HG03439 (cell line): ENCODE data around the gene TUBD1.

Experiments used
- ATAC-seq: cut with Tn5 transposase; IDR thresholded peaks from one replicate; pipeline ENCODE4 v1.9.1; 2021; ENCODE audit warnings: mild to moderate bottlenecking, moderate library complexity; ENCODE audit not compliant: unreplicated experiment

TUBD1 gene

GRCh38 chr17:59827721-59828477 lies 64.8 kb downstream of the TUBD1 start:
- ATAC-seq, result no peak

GRCh38 chr17:59826706-59827453 lies 65.9 kb downstream of the TUBD1 start:
- ATAC-seq, result no peak

- no peak for ATAC-seq
Observed at GRCh38 chr17:59825533-59826322, 67.0 kb downstream of the TUBD1 start.

- no peak for ATAC-seq
Observed at GRCh38 chr17:59815965-59816364, 76.8 kb downstream of the TUBD1 start.

GRCh38 chr17:59814685-59815084 lies 78.1 kb downstream of the TUBD1 start:
- ATAC-seq, result no peak

GRCh38 chr17:59814276-59814675 lies 78.5 kb downstream of the TUBD1 start:
- no peak for ATAC-seq

GRCh38 chr17:59812139-59812538 lies 80.6 kb downstream of the TUBD1 start:
- ATAC-seq, result no peak

GRCh38 chr17:59811209-59811608 lies 81.5 kb downstream of the TUBD1 start:
- no peak for ATAC-seq

- ATAC-seq, result no peak
Observed at GRCh38 chr17:59810894-59811153, 81.9 kb downstream of the TUBD1 start.
